Right cardiac atrium (tissue), 5 donors: Measurements from ENCODE around the gene FDXACB1. TPM values are rescaled to one million over a fixed set of nuclear protein-coding genes. Genes with fewer than 3 reads are reported as not detected.

Experiments used
- ATAC-seq, 2 donors: fragments of 200-7000 bp; cut with Tn5 transposase; one replicate each; pipeline versions ENCODE4 v1.8.0 to v1.9.1; 2020; ENCODE audit warnings: moderate library complexity in 2 of 2, mild to moderate bottlenecking in 1 of 2
- DNase-seq, 3 donors: peaks; one replicate each; pipeline ENCODE4 v3.0.0-alpha.2; 2020
- H3K27ac ChIP-seq: one replicate; pipeline ENCODE4 v1.5.1; 2013; ENCODE audit warnings: mild to moderate bottlenecking, low read length, control low read depth, moderate library complexity
- H3K27me3 ChIP-seq: one replicate; pipeline ENCODE4 v1.6.1; 2013; ENCODE audit not compliant: control insufficient read depth, insufficient read depth
- H3K4me1 ChIP-seq: one replicate; pipeline ENCODE4 v1.6.1; 2013; ENCODE audit warnings: low read length; ENCODE audit not compliant: control insufficient read depth, insufficient read depth
- H3K4me3 ChIP-seq: one replicate; pipeline ENCODE4 v1.5.1; 2013; ENCODE audit warnings: low read length, control low read depth
- H3K9me3 ChIP-seq: one replicate; pipeline ENCODE4 v1.6.1; 2013; ENCODE audit warnings: low read length; ENCODE audit not compliant: control insufficient read depth
- WGBS: extraction: QIAGEN DNeasy Blood & Tissue Kit; methylation state at CpG from one replicate; pipeline ENCODE4 v1.1.7; 2013; 5-methylcytosine and 5-hydroxymethylcytosine counted together
- intact Hi-C, 4 donors: fragments of 100-400 bp; cut with DNase I; formaldehyde crosslinking; loops; one replicate each; pipeline versions ENCODE4 v1.11.0 to v1.14.0; 2022 to 2023
- polyA plus RNA-seq: library from polyadenylated mRNA; stranded (reverse); fragments of 200-250 nt; gene quantifications from one replicate; pipeline ENCODE4 v1.2.3, GENCODE V29; 2013
- total RNA-seq, 4 donors: library from RNA; stranded (reverse); fragmentation: NEBNext Ultra II Directional; extraction: Animal tissue kit (Norgen Biotek cat#: 25700); gene quantifications; one replicate each; pipeline ENCODE4 v1.2.1, GENCODE V29; 2021
- donor health status: healthy with polysubstance abuse.
- donor health status: DM: no; HTN: yes; CAD: no.
- donor health status: DM: no; HTN: no; CAD: no.
- donor health status: DM: no; HTN: yes; CAD: no; lungs with severe emphysema.
- donor health status: DM: yes; HTN: yes; CAD: no.

Gene FDXACB1
- total and polyA plus RNA-seq, 5 donors = 1.1 to 1.7 (median 1.6) TPM

DNA sequence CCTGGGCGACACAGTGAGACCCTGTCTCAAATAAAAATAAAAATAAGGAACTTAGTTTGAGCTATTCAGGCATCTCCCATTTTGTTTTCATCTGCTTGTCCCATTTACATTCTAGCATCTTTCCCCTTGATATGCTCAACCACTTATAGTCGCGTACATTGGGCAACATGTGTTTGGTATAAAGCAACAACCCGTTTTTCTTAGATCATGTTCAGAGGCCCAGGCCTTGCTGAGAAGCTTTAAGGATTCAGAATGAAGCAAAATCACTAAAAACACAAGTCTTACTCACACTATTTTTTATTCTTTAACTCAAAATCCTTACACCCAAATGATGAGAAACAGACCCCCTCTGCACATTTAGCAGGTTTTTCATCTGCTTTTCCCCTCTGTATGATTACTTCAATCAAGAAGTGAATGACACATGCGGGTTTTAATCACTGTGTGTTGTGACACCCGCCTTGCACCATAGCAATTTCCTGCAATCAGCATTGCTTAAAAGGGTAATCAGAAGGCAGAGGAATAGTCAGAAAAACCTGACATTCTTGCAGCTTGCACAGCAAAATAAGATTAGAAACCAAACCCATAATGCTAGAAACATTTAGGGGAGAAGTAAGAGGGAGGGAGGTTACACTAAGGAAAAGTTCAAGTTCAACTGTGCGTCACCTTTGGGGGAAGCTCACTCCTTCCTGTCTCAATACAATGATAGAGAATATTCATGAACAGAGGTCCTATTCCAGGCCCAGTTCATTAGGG, 33.5 kb downstream of the FDXACB1 start:
- Histone ChIP-seq H3K27ac (no peak overlapping the region), H3K4me1 (no peaks in the 10 kb centered on the region), H3K27me3 (no peaks in the 10 kb centered on the region), H3K9me3 (no peaks in the 10 kb centered on the region), H3K4me3 (no peak overlapping the region)
- WGBS = 80% methylated on average over 7 of the region's 7 CpGs
- DNase-seq = no peak
- ATAC-seq = peak in 1 of 2 donors; percentile 27
- intact Hi-C loops = loop anchor here in 1 of 4 donors (10.0 kb wide), 2 partner anchors 251 to 281 kb away; no protein-coding TSS in a partner anchor

DNA sequence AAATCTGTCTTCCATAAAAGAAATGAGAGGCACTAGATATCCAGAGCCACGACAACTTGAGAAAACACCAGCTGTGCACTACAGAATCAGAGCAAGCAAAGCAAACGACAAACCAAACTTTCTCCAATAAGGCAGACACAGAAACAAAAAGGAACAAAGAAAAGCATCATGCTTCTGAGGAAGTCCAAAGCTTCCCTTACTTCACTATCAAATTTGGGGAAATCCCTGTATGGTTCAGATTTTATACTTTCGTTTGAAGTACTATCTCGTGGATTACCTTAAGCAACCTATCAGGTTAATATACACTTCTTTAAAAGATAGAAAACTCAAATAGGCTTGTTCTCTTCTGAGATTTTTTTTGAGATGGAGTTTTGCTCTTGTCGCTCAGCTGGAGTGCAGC, 35.3 kb downstream of the FDXACB1 start:
- no peak overlapping the region for H3K27ac ChIP-seq
- WGBS = 89% methylated on average over 5 of the region's 5 CpGs
- no peaks in the 10 kb centered on the region for H3K27me3 ChIP-seq
- H3K4me1 ChIP-seq = no peaks in the 10 kb centered on the region
- no peak overlapping the region for H3K4me3 ChIP-seq
- ATAC-seq = no peak
- no peak for DNase-seq
- no peaks in the 10 kb centered on the region for H3K9me3 ChIP-seq
- intact Hi-C loops = loop anchor here in 3 of 4 donors (5.0 to 10.0 kb wide), 5 partner anchors 241 to 279 kb away; partner anchors contain the start of gene SIK2 (in 2 of the 3)

- intact Hi-C loops = loop anchor here in 3 of 4 donors (5.0 to 10.0 kb wide), 5 partner anchors 239 to 277 kb away; partner anchors contain the start of gene SIK2 (in 2 of the 3)
- Histone ChIP-seq H3K9me3 (no peaks in the 10 kb centered on the region), H3K4me3 (no peak overlapping the region), H3K27me3 (no peaks in the 10 kb centered on the region), H3K4me1 (no peaks in the 10 kb centered on the region), H3K27ac (no peak overlapping the region)
- DNase-seq = peak; percentile 85 to 94 (median 90)
- WGBS = 23% methylated on average over 10 of the region's 10 CpGs
- ATAC-seq = peak; percentile 90
These were observed 37.5 kb downstream of the FDXACB1 start for GRCh38 chr11:111841370-111842053.

- H3K27ac ChIP-seq = no peak overlapping the region
- no peaks in the 10 kb centered on the region for H3K4me1 ChIP-seq
- H3K4me3 ChIP-seq = no peak overlapping the region
- DNase-seq = no peak
- ATAC-seq = no peak
- H3K9me3 ChIP-seq = no peaks in the 10 kb centered on the region
- 74% methylated on average over 1 of the region's 1 CpG for WGBS
- H3K27me3 ChIP-seq = no peaks in the 10 kb centered on the region
- intact Hi-C loops = loop anchor here in 3 of 4 donors (5.0 to 10.0 kb wide), 5 partner anchors 238 to 275 kb away; partner anchors contain the start of gene SIK2 (in 2 of the 3)
These were observed 38.8 kb downstream of the FDXACB1 start for GRCh38 chr11:111840143-111840542.

DNA sequence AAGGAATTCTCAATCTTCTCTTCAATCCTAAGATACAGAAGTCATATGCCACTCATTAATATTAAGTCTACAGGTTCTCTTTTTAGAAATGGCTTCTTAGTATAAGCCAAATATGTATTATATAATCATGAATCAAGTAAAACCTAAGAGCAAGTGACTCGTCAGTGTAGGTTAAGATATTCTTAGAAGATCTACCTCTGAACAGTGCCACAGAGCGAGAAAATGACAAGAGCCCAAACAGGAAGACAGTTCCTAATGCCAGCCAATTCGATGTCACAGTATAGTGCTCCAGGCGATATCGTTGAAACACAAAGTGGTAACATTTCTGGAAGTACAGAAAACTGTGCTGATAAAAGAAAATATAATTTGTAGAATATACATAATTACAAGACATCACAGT, 40.9 kb downstream of the FDXACB1 start:
- Histone ChIP-seq H3K4me3 (no peak overlapping the region), H3K27ac (no peak overlapping the region), H3K4me1 (peaks cover 2% of the 10 kb centered on the region), H3K9me3 (no peaks in the 10 kb centered on the region), H3K27me3 (no peaks in the 10 kb centered on the region)
- DNase-seq (no peak), ATAC-seq (no peak)
- WGBS = 89% methylated on average over 5 of the region's 5 CpGs
- intact Hi-C loops = loop anchor here in 3 of 4 donors (10.0 kb wide), 3 partner anchors 53 to 243 kb away; no protein-coding TSS in a partner anchor

GRCh38 chr11:111837366-111837891, 41.5 kb downstream of the FDXACB1 start:
- DNase-seq = no peak
- intact Hi-C loops = loop anchor here in 3 of 4 donors (10.0 kb wide), 3 partner anchors 53 to 243 kb away; no protein-coding TSS in a partner anchor
- no peak for ATAC-seq
- Histone ChIP-seq H3K27ac (no peak overlapping the region), H3K27me3 (no peaks in the 10 kb centered on the region), H3K9me3 (no peaks in the 10 kb centered on the region), H3K4me3 (no peak overlapping the region), H3K4me1 (peaks cover 2% of the 10 kb centered on the region)
- 87% methylated on average over 5 of the region's 5 CpGs for WGBS

DNA sequence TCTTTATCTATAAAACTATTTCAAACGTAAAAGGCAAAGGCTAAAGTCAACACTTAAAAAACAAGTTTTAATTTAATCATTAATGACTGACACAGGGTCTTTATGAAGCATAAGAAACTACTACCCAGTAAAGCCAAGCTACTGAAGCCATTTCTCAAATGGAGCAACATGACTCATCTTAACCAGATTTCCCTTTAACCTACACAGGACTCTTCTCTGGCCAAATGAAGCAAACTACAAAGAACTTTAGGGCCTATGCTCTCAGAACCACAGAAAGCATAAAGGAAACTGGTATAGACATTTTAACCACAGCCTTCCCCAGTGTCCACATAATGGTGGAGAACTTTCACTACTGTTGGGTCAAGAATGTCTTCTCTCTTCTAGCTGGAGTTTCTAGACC, 42.2 kb downstream of the FDXACB1 start:
- ATAC-seq = no peak
- H3K4me1 ChIP-seq = peaks cover 2% of the 10 kb centered on the region
- no peak overlapping the region for H3K4me3 ChIP-seq
- intact Hi-C loops = loop anchor here in 3 of 4 donors (10.0 kb wide), 3 partner anchors 52 to 242 kb away; no protein-coding TSS in a partner anchor
- no peak for DNase-seq
- no peak overlapping the region for H3K27ac ChIP-seq
- H3K9me3 ChIP-seq = no peaks in the 10 kb centered on the region
- 67% methylated on average over 1 of the region's 1 CpG for whole genome bisulfite sequencing
- no peaks in the 10 kb centered on the region for H3K27me3 ChIP-seq

- peaks cover 2% of the 10 kb centered on the region for H3K4me1 ChIP-seq
- no peak for DNase-seq
- WGBS = 79% methylated on average over 1 of the region's 1 CpG
- no peak overlapping the region for H3K27ac ChIP-seq
- no peaks in the 10 kb centered on the region for H3K27me3 ChIP-seq
- intact Hi-C loops = loop anchor here in 3 of 4 donors (10.0 kb wide), 3 partner anchors 51 to 241 kb away; no protein-coding TSS in a partner anchor
- no peak for ATAC-seq
- no peak overlapping the region for H3K4me3 ChIP-seq
- no peaks in the 10 kb centered on the region for H3K9me3 ChIP-seq
These were observed 42.8 kb downstream of the FDXACB1 start for GRCh38 chr11:111836162-111836561.

- Histone ChIP-seq H3K9me3 (no peaks in the 10 kb centered on the region), H3K27me3 (no peaks in the 10 kb centered on the region), H3K27ac (peak overlapping the region; percentile 19), H3K4me3 (no peak overlapping the region), H3K4me1 (peaks cover 2% of the 10 kb centered on the region)
- ATAC-seq (no peak), DNase-seq (no peak)
- WGBS = 97% methylated on average over 7 of the region's 7 CpGs
- intact Hi-C loops = loop anchor here in 3 of 4 donors (10.0 kb wide), 3 partner anchors 51 to 241 kb away; no protein-coding TSS in a partner anchor
These were observed 43.3 kb downstream of the FDXACB1 start for GRCh38 chr11:111835665-111836064.

GRCh38 chr11:111834432-111835163, 44.4 kb downstream of the FDXACB1 start:
- intact Hi-C loops = loop anchor here (5.0 to 10.0 kb wide), 4 partner anchors 50 to 240 kb away; no protein-coding TSS in a partner anchor
- peaks cover 2% of the 10 kb centered on the region for H3K4me1 ChIP-seq
- no peak overlapping the region for H3K4me3 ChIP-seq
- whole genome bisulfite sequencing = 91% methylated on average over 3 of the region's 3 CpGs
- ATAC-seq (no peak), DNase-seq (no peak)
- H3K9me3 ChIP-seq = no peaks in the 10 kb centered on the region
- no peaks in the 10 kb centered on the region for H3K27me3 ChIP-seq
- H3K27ac ChIP-seq = no peak overlapping the region
